ENCODE data around the gene CEP72.
"Not testable (repeated sequence)": the region's sequence is repeated elsewhere in the genome, so short reads cannot be mapped to it uniquely, and the experiment has no call there.

CEP72 gene

GRCh38 chr5:581941-582340, 30.2 kb upstream of the CEP72 start:
- DNase-seq = no peak

- DNase-seq = not testable (repeated sequence)
Measured at GRCh38 chr5:582445-582844, 29.7 kb upstream of the CEP72 start.

GRCh38 chr5:582936-583635, 29.1 kb upstream of the CEP72 start:
- DNase-seq = no peak

GRCh38 chr5:583645-584044, 28.5 kb upstream of the CEP72 start:
- no peak for DNase-seq

GRCh38 chr5:584216-584615, 27.9 kb upstream of the CEP72 start:
- DNase-seq = no peak

GRCh38 chr5:584846-585245, 27.3 kb upstream of the CEP72 start:
- no peak for DNase-seq

- DNase-seq = no peak
Measured at GRCh38 chr5:585556-585955, 26.6 kb upstream of the CEP72 start.

- DNase-seq = no peak
Measured at GRCh38 chr5:585962-586628, 26.0 kb upstream of the CEP72 start.

GRCh38 chr5:586751-587285, 25.3 kb upstream of the CEP72 start:
- DNase-seq = no peak

GRCh38 chr5:587403-587802, 24.7 kb upstream of the CEP72 start:
- no peak for DNase-seq

GRCh38 chr5:588406-588995, 23.6 kb upstream of the CEP72 start:
- DNase-seq = no peak

GRCh38 chr5:589173-589572, 23.0 kb upstream of the CEP72 start:
- no peak for DNase-seq

- no peak for DNase-seq
Measured at GRCh38 chr5:589588-589987, 22.6 kb upstream of the CEP72 start.

GRCh38 chr5:590346-590745, 21.8 kb upstream of the CEP72 start:
- no peak for DNase-seq

GRCh38 chr5:591746-592145, 20.4 kb upstream of the CEP72 start:
- no peak for DNase-seq

- no peak for DNase-seq
Measured at GRCh38 chr5:592158-592557, 20.0 kb upstream of the CEP72 start.

GRCh38 chr5:593511-593910, 18.6 kb upstream of the CEP72 start:
- no peak for DNase-seq

GRCh38 chr5:594226-594860, 17.8 kb upstream of the CEP72 start:
- DNase-seq = no peak

- no peak for DNase-seq
Measured at GRCh38 chr5:595285-595875, 16.8 kb upstream of the CEP72 start.

GRCh38 chr5:597871-598563, 14.1 kb upstream of the CEP72 start:
- no peak for DNase-seq

- no peak for DNase-seq
Measured at GRCh38 chr5:598564-598890, 13.6 kb upstream of the CEP72 start.

- DNase-seq = no peak
Measured at GRCh38 chr5:600886-601541, 11.1 kb upstream of the CEP72 start.
